HL-60 (cell line): Measurements from ENCODE around the gene SHB.

Experiments used
- GABPA ChIP-seq: IDR thresholded peaks from 2 replicates; pipeline ENCODE4 v1.6.1; 2012; ENCODE audit warnings: low read depth
- POLR2AphosphoS5 ChIP-seq: IDR thresholded peaks from 2 replicates; pipeline ENCODE4 v1.6.1; 2012; ENCODE audit warnings: low read depth
- SPI1 ChIP-seq: IDR thresholded peaks from 2 replicates; pipeline ENCODE4 v1.6.1; 2012; ENCODE audit warnings: low read depth, mild to moderate bottlenecking, borderline replicate concordance
- TF ChIP-seq, protein P1 (sequence below): IDR thresholded peaks from one replicate; pipeline ENCODE4 v1.5.1; 2011; ENCODE audit warnings: low read length, control low read depth, inconsistent platforms; ENCODE audit not compliant: insufficient read depth
- TF ChIP-seq, protein P2 (sequence below): IDR thresholded peaks from 2 replicates; pipeline ENCODE4 v1.6.1; 2012; ENCODE audit warnings: low read depth; ENCODE audit not compliant: insufficient replicate concordance

DNA sequence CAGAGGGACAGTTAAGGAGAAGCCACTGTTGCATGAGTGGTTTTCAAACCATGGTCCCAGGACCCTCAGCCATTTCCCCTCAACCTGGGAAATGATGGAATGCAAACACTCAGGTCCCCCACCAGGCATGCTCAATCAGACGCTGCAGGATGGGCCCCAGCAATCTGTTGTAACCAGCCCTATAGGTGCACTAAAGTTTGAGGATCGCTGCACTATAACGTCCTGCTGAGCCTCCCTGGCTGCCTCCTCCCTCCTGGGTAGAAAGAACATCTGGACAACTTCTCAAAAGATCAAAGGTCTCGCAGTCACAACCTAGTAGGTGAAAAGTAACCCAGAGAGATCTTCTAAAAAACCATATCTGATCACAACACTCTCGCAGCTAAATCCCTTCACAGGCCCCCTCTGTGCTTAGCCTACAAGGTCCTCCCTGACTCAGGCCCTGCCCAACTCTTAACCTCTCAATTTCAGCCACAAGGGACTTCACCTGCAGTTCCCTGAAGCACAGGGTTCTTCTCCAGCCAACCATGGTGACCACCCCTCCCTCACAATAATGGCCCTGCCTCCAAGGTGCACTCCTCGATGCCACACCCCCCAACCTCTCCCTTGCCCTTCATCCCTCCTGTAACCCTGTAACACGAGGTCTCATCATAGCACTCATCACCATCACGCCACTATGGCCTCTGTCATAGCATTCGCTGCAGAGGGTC lies 3.5 kb downstream of the SHB start:
- TF ChIP-seq, protein P1, sequence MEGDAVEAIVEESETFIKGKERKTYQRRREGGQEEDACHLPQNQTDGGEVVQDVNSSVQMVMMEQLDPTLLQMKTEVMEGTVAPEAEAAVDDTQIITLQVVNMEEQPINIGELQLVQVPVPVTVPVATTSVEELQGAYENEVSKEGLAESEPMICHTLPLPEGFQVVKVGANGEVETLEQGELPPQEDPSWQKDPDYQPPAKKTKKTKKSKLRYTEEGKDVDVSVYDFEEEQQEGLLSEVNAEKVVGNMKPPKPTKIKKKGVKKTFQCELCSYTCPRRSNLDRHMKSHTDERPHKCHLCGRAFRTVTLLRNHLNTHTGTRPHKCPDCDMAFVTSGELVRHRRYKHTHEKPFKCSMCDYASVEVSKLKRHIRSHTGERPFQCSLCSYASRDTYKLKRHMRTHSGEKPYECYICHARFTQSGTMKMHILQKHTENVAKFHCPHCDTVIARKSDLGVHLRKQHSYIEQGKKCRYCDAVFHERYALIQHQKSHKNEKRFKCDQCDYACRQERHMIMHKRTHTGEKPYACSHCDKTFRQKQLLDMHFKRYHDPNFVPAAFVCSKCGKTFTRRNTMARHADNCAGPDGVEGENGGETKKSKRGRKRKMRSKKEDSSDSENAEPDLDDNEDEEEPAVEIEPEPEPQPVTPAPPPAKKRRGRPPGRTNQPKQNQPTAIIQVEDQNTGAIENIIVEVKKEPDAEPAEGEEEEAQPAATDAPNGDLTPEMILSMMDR = no peak
- no peak for TF ChIP-seq POLR2AphosphoS5
- TF ChIP-seq, protein P2, sequence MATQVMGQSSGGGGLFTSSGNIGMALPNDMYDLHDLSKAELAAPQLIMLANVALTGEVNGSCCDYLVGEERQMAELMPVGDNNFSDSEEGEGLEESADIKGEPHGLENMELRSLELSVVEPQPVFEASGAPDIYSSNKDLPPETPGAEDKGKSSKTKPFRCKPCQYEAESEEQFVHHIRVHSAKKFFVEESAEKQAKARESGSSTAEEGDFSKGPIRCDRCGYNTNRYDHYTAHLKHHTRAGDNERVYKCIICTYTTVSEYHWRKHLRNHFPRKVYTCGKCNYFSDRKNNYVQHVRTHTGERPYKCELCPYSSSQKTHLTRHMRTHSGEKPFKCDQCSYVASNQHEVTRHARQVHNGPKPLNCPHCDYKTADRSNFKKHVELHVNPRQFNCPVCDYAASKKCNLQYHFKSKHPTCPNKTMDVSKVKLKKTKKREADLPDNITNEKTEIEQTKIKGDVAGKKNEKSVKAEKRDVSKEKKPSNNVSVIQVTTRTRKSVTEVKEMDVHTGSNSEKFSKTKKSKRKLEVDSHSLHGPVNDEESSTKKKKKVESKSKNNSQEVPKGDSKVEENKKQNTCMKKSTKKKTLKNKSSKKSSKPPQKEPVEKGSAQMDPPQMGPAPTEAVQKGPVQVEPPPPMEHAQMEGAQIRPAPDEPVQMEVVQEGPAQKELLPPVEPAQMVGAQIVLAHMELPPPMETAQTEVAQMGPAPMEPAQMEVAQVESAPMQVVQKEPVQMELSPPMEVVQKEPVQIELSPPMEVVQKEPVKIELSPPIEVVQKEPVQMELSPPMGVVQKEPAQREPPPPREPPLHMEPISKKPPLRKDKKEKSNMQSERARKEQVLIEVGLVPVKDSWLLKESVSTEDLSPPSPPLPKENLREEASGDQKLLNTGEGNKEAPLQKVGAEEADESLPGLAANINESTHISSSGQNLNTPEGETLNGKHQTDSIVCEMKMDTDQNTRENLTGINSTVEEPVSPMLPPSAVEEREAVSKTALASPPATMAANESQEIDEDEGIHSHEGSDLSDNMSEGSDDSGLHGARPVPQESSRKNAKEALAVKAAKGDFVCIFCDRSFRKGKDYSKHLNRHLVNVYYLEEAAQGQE = no peak
- no peak for TF ChIP-seq GABPA
- no peak for TF ChIP-seq SPI1
